SK-N-SH (cell line): ENCODE data around the gene MYRF. TPM values are rescaled to one million over a fixed set of nuclear protein-coding genes. Genes with fewer than 3 reads are reported as not detected.

Experiments
- CTCF ChIA-PET: fragments of 300-600, 350-600 bp; formaldehyde crosslinking; extraction: SDS; loops from one replicate; lab custom pipeline; 2021; lab: Yijun Ruan, JAX
- POLR2A ChIA-PET: fragments of 350-600 bp; sonication (Branson Sonifier 250); formaldehyde crosslinking; extraction: SDS; loops from one replicate; lab custom pipeline; 2020; ENCODE audit warnings: antibody characterized with exemption, inconsistent platforms; lab: Yijun Ruan, JAX
- DNase-seq: peaks from one replicate; pipeline ENCODE4 v3.0.0; 2012
- H2AFZ ChIP-seq: fragments of 200-600 bp; sonication (generic); 2 replicates; pipeline ENCODE4 v1.8.1; 2016; ENCODE audit warnings: antibody characterized with exemption, mild to moderate bottlenecking, low read depth
- H3F3A ChIP-seq: fragments of 200-600 bp; sonication (generic); replicated peaks from 2 replicates; pipeline ENCODE3; 2016; ENCODE audit warnings: antibody characterized with exemption, mild to moderate bottlenecking; ENCODE audit not compliant: insufficient read depth
- H3K27ac ChIP-seq, 2 experiments: fragments of 200-500 bp in 1 of 2; fragments of 200-600 bp in 1 of 2; sonication (Bioruptor generic) in 1 of 2; sonication (generic), shearing (Covaris generic) in 1 of 2; 2 replicates each; pipeline versions ENCODE4 v1.5.1 to v1.6.1; 2014 to 2016; ENCODE audit warnings: low read depth in 2 of 2, inconsistent platforms in 1 of 2, low read length in 1 of 2, mild to moderate bottlenecking in 1 of 2, mixed read lengths in 1 of 2
- H3K27me3 ChIP-seq: fragments of 200-600 bp; sonication (generic), shearing (Covaris generic); 2 replicates; pipeline ENCODE4 v1.6.1; 2016; ENCODE audit warnings: mixed run types; ENCODE audit not compliant: insufficient read depth
- H3K36me3 ChIP-seq, 2 experiments: fragments of 200-500 bp in 1 of 2; fragments of 200-600 bp in 1 of 2; sonication (Bioruptor generic) in 1 of 2; sonication (generic) in 1 of 2; replicated peaks in 1 of 2; 2 replicates each; pipeline versions ENCODE3 to v1.5.1; 2014 to 2016; ENCODE audit warnings: low read length in 1 of 2, mild to moderate bottlenecking in 1 of 2; ENCODE audit not compliant: insufficient read depth in 2 of 2, control insufficient read depth in 1 of 2
- H3K4me1 ChIP-seq, 2 experiments: fragments of 200-500 bp in 1 of 2; fragments of 200-600 bp in 1 of 2; sonication (Bioruptor generic) in 1 of 2; sonication (generic), shearing (Covaris generic) in 1 of 2; 2 replicates each; pipeline versions ENCODE4 v1.5.1 to v1.6.1; 2014 to 2016; ENCODE audit warnings: low read depth in 1 of 2, low read length in 1 of 2, mixed run types in 1 of 2; ENCODE audit not compliant: insufficient read depth in 2 of 2, control insufficient read depth in 1 of 2
- H3K4me2 ChIP-seq: fragments of 200-600 bp; sonication (generic), shearing (Covaris generic); 2 replicates; pipeline ENCODE4 v1.6.1; 2017; ENCODE audit warnings: mixed run types
- H3K4me3 ChIP-seq, 2 experiments: fragments of 200-500 bp in 1 of 2; fragments of 200-600 bp in 1 of 2; sonication (Bioruptor generic) in 1 of 2; sonication (generic), shearing (Covaris generic) in 1 of 2; 2 replicates each; pipeline versions ENCODE4 v1.5.1 to v1.8.1; 2014 to 2016; ENCODE audit warnings: low read depth in 2 of 2, inconsistent platforms in 1 of 2, low read length in 1 of 2, mild to moderate bottlenecking in 1 of 2, mixed read lengths in 1 of 2, moderate library complexity in 1 of 2
- H3K79me2 ChIP-seq: fragments of 200-600 bp; sonication (generic); 2 replicates; pipeline ENCODE4 v1.8.1; 2017; ENCODE audit warnings: mild to moderate bottlenecking; ENCODE audit not compliant: insufficient read depth
- H3K9ac ChIP-seq: fragments of 200-600 bp; sonication (generic); 2 replicates; pipeline ENCODE4 v1.6.1; 2017; ENCODE audit warnings: mixed run types
- H3K9me2 ChIP-seq: fragments of 200-600 bp; sonication (generic); 2 replicates; pipeline ENCODE4 v1.6.1; 2017; ENCODE audit warnings: mixed run types
- H3K9me3 ChIP-seq: fragments of 200-600 bp; sonication (generic); 2 replicates; pipeline ENCODE4 v1.6.1; 2017; ENCODE audit warnings: mixed run types, mild to moderate bottlenecking, moderate library complexity
- H4K20me1 ChIP-seq: fragments of 200-600 bp; sonication (generic); 2 replicates; pipeline ENCODE4 v1.6.1; 2017; ENCODE audit warnings: mild to moderate bottlenecking, mixed run types; ENCODE audit not compliant: insufficient read depth
- FOSL2 ChIP-seq: IDR thresholded peaks from 2 replicates; pipeline ENCODE4 v1.4.0; 2012; ENCODE audit warnings: low read depth, mild to moderate bottlenecking, moderate library complexity, borderline replicate concordance
- FOXJ3 ChIP-seq: sonication (generic); formaldehyde crosslinking; IDR thresholded peaks from 2 replicates; pipeline ENCODE4 v1.5.1; 2020; ENCODE audit warnings: mild to moderate bottlenecking, missing genetic modification reagents
- FOXM1 ChIP-seq: IDR thresholded peaks from 2 replicates; pipeline ENCODE4 v1.4.0; 2012; ENCODE audit warnings: low read depth, mild to moderate bottlenecking
- GABPA ChIP-seq: IDR thresholded peaks from 2 replicates; pipeline ENCODE4 v1.4.0; 2012; ENCODE audit warnings: low read depth, mild to moderate bottlenecking
- GATA2 ChIP-seq: sonication (generic); formaldehyde crosslinking; IDR thresholded peaks from 2 replicates; pipeline ENCODE4 v1.5.0; 2020; ENCODE audit warnings: mild to moderate bottlenecking, missing genetic modification reagents
- JUND ChIP-seq: IDR thresholded peaks from 2 replicates; pipeline ENCODE4 v1.4.0; 2012
- NRF1 ChIP-seq: IDR thresholded peaks from 2 replicates; pipeline ENCODE4 v1.6.1; 2012; ENCODE audit warnings: low read depth, mild to moderate bottlenecking, low read length
- POLR2AphosphoS5 ChIP-seq: IDR thresholded peaks from 2 replicates; pipeline ENCODE4 v1.6.1; 2012; ENCODE audit warnings: low read depth, low read length
- RAD21 ChIP-seq: IDR thresholded peaks from 2 replicates; pipeline ENCODE4 v1.6.1; 2012; ENCODE audit warnings: mild to moderate bottlenecking, low read length
- RCOR1 ChIP-seq: fragments of 150-350 bp; IDR thresholded peaks from 2 replicates; pipeline ENCODE4 v1.6.1; 2017; ENCODE audit warnings: antibody characterized with exemption, low read length
- RXRA ChIP-seq: IDR thresholded peaks from 2 replicates; pipeline ENCODE4 v1.4.0; 2012; ENCODE audit warnings: low read depth, mild to moderate bottlenecking, borderline replicate concordance
- SIN3A ChIP-seq: IDR thresholded peaks from 2 replicates; pipeline ENCODE4 v1.6.1; 2012; ENCODE audit warnings: low read depth, mild to moderate bottlenecking, low read length, moderate library complexity, borderline replicate concordance
- TAF1 ChIP-seq: IDR thresholded peaks from 2 replicates; pipeline ENCODE4 v1.6.1; 2012; ENCODE audit warnings: low read depth, mild to moderate bottlenecking, low read length, moderate library complexity, borderline replicate concordance
- WGBS: methylation state at CpG from one replicate; pipeline ENCODE4 v1.1.6; 2017; ENCODE audit warnings: low lambda C conversion rate; 5-methylcytosine and 5-hydroxymethylcytosine counted together
- polyA plus RNA-seq, 3 experiments: library from polyadenylated mRNA; depleted of rRNA; stranded (reverse); fragments of >200 nt; gene quantifications; 2 replicates each; pipeline ENCODE4 v1.2.3, GENCODE V29; 2012
- TF ChIP-seq, protein P1 (sequence below): fragments of 150-350 bp; IDR thresholded peaks from 2 replicates; pipeline ENCODE4 v1.6.1; 2016; ENCODE audit warnings: mild to moderate bottlenecking, low read depth, low read length
- TF ChIP-seq, protein P2 (sequence below): IDR thresholded peaks from 2 replicates; pipeline ENCODE4; 2012

Gene MYRF
- polyA plus RNA-seq, 1 of the 3 experiments (the other 2 are of a cell fraction) = 2.8 TPM

DNA sequence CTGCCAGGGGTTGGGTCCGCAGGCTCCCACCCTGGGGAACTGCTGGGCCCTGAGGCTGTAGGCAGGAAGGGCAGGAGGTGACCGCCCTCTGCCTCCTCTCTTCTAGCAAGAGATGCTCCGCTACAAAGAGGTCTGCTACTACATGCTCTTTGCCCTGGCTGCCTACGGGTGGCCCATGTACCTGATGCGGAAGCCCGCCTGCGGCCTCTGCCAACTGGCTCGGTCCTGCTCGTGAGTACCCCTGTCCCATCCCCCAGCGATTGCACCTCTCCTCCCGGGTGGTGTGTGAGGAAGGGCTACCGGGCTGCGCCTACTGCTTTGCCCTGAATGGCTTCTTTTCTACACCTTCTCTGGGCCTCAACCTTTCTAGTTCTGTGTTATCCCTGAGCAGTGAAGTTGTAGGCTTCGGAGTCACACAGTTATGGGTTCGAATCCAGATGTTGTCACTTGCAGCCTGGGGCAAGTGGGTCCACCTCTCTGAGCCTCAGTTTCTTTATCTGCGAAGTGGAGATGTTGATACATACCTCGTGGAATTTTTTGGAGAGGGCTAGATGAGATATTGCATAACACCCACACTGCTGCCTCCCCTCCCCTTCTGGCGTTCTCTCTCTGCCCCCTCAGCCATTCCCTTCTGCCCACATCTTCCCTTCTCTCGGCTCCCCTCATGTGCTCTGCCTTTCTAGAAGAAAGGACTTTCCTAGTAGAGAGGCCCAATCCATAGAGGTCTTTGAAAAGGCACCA, 21.1 kb upstream of the MYRF start (continued):
- no peak for TF ChIP-seq TAF1
- TF ChIP-seq FOXM1 = no peak
- no peak for TF ChIP-seq NRF1
- TF ChIP-seq GABPA = no peak
- TF ChIP-seq RAD21 = no peak
- TF ChIP-seq, protein P1, sequence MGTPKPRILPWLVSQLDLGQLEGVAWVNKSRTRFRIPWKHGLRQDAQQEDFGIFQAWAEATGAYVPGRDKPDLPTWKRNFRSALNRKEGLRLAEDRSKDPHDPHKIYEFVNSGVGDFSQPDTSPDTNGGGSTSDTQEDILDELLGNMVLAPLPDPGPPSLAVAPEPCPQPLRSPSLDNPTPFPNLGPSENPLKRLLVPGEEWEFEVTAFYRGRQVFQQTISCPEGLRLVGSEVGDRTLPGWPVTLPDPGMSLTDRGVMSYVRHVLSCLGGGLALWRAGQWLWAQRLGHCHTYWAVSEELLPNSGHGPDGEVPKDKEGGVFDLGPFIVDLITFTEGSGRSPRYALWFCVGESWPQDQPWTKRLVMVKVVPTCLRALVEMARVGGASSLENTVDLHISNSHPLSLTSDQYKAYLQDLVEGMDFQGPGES = no peak
- TF ChIP-seq POLR2AphosphoS5 = no peak
- no peak for TF ChIP-seq FOXJ3
- TF ChIP-seq RXRA = no peak
- no peak for TF ChIP-seq GATA2 (CRISPR knock-in tag)
- no peak for TF ChIP-seq JUND
- no peak for TF ChIP-seq RCOR1

DNA sequence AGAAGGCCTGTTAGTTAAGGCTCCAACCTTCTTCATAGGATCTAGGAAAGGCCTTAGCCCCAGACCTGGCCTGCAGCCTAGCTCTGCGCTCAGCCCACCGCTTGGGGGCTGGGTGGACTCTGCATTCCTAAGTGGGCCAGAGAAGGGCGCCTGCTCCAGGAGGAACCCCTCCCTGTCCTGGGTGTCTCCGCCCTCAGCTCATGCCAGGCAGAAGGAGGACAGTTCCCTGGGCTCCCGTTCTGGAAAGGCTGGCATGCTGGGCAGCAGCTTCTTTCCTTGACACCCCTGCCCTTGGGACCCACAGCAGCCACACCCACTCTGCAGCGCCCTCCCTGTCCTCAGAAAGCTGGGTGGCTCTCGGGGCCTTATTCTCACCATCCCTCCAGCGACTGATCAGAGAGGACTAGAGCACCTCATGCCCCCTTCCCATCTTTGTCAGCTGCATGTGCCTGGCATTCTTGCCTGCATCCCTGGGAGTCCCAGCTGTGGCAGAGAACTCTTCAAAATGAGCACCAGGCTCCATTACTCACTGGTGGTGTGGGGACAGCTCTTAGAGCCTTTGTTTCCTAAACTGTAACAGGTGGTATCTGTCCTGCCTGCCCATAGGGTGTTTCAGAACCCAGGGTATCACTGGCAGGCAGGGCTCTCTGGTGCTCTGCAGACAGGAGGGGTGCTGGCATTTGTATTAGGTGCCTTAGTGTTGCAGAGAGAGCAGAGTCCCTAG, 20.3 kb upstream of the MYRF start:
- Histone ChIP-seq H3K79me2 (no peaks in the 10 kb centered on the region), H3K9me3 (no peaks in the 10 kb centered on the region), H3K36me3 (peaks cover 0 to 23% of the 10 kb centered on the region in 2 experiments), H3K9me2 (no peaks in the 10 kb centered on the region), H2AFZ (no peak overlapping the region), H3K4me3 (no peak overlapping the region), H3K27me3 (no peaks in the 10 kb centered on the region), H3K4me2 (no peak overlapping the region), H4K20me1 (peaks cover 2% of the 10 kb centered on the region; the same call in 1 of the 2 replicates), H3F3A (no peaks in the 10 kb centered on the region), H3K9ac (no peak overlapping the region), H3K27ac (no peak overlapping the region), H3K4me1 (peaks cover 0 to 5% of the 10 kb centered on the region in 2 experiments; a peak in 1 of 4 replicates)
- CTCF ChIA-PET = interaction anchor here (0.8 to 5.3 kb wide), 10 partner anchors 10 to 151 kb away, joined by 3 to 64 read pairs (median 4); partner anchors contain the start of genes DAGLA and SYT7
- TF ChIP-seq, protein P2, sequence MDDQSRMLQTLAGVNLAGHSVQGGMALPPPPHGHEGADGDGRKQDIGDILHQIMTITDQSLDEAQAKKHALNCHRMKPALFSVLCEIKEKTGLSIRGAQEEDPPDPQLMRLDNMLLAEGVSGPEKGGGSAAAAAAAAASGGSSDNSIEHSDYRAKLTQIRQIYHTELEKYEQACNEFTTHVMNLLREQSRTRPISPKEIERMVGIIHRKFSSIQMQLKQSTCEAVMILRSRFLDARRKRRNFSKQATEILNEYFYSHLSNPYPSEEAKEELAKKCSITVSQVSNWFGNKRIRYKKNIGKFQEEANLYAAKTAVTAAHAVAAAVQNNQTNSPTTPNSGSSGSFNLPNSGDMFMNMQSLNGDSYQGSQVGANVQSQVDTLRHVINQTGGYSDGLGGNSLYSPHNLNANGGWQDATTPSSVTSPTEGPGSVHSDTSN = no peak
- TF ChIP-seq NRF1 (no peak), FOSL2 (no peak), RCOR1 (no peak), SIN3A (no peak), RXRA (no peak)
- POLR2A ChIA-PET = interaction anchor here (1.9 kb wide), 1 partner anchor 13 kb away, joined by 7 read pairs; no protein-coding TSS in a partner anchor
- 94% methylated on average over 6 of the region's 8 CpGs for WGBS
- DNase-seq = no peak
